RPMI7951 (cell line): ENCODE results near the gene TSPAN15. TPM values are rescaled to one million over a fixed set of nuclear protein-coding genes. Genes with fewer than 3 reads are reported as not detected.
"Not testable (repeated sequence)": the region's sequence is repeated elsewhere in the genome, so short reads cannot be mapped to it uniquely, and the experiment has no call there.

Source experiments
- DNase-seq: peaks from one replicate; pipeline ENCODE4 v3.0.0-alpha.2; 2012; ENCODE audit warnings: low read depth
- total RNA-seq: library from RNA; depleted of rRNA; stranded (reverse); fragments of >200 nt; shearing (Covaris generic); gene quantifications from 2 replicates; pipeline ENCODE4 v1.2.3, GENCODE V29; 2014

Gene TSPAN15
- total RNA-seq, 1 experiment from 2014 or later: 23.1 TPM

DNA sequence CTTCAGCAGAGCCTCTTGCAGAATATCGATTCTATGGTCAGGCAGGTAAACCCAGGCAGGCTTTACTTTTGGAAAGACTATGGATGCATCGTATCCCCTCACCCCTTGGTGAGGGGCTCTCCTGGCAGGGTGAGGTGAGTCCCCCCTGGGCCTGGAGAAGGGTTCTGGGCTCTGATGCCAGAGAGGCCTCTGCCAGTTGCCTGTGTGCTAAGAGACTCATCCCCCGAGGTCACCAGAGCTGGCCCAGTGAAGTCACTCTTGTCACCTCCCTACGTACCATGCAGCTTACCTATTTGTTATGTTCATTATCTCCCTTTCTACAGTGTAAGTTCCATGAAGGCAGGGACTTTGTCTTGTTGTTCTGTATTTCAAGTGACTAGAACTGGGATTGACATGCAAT is 51.3 kb downstream of the TSPAN15 start:
- no peak for DNase-seq

DNA sequence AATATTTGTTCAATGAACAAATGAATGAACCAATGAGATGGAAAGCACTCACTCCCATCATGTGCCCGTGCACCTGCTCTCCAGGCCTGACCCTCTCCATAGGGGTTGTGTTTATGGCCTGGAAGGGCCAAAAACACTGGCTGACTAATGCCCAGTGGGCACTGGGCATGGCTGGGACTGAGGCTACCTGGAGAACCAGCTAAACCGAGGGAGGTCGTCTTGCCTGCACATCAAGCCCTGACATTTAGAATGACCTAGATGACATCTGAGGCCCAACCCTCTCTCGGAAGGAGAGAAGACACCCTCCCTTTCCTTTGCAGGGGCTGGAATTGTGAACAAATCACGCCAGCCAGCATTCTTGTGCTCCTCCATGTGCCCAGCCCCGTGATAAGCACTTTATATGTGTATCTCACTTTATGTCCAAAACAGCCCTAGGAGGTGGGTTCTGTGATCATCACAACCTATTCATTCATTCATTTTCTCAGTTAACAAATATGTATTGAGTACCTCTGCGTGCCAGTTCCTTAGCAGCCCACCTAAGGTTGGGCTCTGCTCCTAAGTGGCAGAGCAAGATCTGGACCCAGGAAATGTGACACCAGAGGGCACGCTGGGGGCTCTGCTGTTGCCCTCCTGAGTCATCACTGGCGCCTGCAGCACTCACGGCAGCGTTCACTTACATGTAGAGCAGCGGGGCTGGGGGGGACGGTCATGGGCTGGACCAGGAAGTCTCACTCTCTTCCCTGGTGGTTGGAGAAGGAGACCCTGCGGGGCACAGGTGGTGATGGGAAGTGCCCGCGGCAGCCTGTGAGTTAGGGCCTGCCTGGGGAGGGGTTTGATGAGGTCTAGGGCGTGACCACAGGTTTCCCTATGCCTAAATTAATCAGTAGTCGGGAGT is 52.0 kb downstream of the TSPAN15 start:
- no peak for DNase-seq

DNA sequence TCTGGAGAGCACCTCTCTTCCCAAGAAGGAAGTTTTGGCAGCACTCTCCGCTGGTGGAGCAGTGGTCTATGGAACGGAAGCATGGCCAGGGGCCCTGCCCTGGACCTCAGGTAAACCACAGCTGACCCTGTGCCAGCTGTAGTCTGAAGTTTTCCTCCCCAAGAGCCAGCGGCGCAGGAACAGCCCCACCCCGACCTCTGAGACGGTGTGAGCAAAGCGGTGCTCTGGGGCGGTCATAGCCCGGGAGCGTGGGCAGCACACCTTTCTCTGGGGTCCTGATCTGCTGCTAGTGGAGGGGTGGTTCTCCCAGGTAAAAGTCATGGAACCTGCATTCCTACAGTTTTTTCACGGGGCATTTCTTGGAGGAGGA is 52.6 kb downstream of the TSPAN15 start:
- no peak for DNase-seq

DNA sequence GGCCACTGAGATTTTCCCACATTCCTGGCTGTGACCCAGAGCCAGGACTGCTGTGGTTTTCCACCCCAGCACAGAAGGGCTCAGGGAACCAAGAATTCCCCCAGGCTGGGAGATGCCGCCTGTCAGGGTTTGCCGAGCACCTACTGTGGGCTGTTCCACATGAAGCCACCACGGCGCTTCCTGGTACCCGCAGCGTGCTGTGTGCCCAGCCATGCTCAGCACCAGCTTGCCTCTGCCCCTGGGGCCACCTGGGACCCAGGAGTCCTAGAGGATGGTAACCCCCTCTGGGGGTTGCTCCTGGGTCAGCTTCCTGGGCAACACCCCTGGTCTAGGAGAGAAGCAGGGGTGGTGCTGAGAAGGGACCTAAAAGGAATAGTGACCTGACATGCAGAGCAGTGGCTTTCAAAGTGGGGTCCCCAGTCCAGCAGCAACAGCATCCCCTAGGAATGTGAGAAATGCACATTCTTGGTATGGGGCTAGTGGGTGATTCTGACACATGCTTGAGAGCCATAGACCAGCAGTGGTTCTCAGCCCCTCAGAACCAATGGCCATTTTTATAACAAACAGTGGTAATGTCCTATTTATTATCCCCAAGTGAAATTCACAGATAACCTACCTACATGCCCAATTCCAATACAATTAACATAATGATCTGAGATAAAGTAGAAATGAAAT is 53.4 kb downstream of the TSPAN15 start:
- no peak for DNase-seq

DNA sequence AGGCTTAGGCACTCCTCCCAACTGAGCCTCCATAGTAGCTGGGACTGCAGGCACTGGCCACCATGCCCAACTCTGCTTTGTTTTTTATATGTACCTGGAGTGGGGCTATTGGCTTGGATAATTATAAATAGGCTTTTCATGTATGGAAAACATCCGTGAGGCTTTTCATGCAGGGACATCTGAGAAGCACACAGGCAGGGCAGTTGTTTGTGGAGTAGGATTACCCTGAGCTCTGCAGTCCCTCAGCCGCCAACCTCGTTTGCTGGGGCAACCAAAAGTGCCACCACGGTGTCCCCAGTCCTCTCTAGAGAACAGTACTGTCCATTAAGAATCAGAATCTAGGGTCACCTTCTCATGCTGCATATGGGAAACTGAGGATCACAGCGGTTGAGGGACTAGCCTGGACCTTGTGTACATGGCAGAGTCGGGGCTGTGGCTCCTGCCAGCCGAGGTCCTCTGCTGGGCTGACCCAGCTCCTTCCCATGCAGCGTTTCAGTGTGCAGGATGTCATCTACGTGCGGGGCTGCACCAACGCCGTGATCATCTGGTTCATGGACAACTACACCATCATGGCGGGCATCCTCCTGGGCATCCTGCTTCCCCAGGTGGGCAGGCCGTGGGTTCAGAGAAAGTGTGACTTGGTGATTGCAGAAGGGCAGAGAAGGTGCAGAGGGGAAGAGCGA is 54.5 kb downstream of the TSPAN15 start:
- DNase-seq: no peak

DNA sequence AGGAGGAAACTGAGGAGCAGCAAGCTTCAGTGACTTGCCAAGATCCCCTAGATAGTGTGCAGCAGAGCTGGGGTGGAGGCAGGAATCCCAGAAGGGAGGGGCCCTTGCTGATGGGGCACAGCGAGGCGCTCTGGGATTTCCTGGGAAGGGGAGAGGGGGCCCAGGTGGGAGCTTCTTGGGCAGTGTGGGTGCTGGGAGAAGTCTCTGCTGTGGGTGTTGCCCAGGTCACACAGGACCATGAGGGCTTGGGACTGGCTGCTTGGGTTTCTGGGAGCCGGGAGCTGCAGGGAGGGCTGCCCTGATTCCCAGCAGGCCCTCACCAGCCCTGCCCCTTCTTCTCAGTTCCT is 55.2 kb downstream of the TSPAN15 start:
- no peak for DNase-seq

DNA sequence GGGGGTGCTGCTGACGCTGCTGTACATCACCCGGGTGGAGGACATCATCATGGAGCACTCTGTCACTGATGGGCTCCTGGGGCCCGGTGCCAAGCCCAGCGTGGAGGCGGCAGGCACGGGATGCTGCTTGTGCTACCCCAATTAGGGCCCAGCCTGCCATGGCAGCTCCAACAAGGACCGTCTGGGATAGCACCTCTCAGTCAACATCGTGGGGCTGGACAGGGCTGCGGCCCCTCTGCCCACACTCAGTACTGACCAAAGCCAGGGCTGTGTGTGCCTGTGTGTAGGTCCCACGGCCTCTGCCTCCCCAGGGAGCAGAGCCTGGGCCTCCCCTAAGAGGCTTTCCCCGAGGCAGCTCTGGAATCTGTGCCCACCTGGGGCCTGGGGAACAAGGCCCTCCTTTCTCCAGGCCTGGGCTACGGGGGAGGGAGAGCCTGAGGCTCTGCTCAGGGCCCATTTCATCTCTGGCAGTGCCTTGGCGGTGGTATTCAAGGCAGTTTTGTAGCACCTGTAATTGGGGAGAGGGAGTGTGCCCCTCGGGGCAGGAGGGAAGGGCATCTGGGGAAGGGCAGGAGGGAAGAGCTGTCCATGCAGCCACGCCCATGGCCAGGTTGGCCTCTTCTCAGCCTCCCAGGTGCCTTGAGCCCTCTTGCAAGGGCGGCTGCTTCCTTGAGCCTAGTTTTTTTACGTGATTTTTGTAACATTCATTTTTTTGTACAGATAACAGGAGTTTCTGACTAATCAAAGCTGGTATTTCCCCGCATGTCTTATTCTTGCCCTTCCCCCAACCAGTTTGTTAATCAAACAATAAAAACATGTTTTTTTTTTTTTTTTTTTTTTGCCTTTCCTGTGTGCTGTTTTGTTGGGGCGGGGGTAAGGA is 55.8 kb downstream of the TSPAN15 start:
- DNase-seq: no peak

DNA sequence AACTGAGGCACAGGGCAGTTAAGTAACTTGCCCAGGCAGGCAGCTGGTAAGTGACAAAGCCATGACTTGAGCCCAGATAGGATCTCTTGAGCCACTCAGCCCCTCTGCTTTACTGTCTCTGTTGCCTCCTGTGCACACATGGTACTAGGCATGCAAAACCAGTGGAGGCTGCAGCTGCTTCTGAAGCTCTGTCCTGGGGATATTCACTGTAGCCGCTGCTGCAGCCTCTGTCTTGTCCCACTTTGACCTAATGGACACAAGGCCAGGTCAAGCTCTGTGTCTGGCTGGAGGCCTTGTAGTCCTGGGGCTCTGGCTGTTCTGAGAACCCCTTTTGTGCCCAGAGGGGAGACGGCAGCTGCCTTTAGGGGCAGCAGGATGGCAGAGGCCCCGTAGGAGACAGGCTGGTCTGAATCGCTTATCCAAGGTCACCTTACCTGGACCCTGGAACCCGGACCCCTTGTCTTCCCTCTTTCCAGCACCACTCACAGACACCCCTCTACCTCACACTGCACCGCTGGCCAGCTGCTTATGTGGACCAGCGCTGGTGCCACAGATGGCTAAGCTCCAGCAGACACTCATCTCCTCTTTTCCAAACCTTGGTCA is 57.6 kb downstream of the TSPAN15 start:
- DNase-seq: no peak

DNA sequence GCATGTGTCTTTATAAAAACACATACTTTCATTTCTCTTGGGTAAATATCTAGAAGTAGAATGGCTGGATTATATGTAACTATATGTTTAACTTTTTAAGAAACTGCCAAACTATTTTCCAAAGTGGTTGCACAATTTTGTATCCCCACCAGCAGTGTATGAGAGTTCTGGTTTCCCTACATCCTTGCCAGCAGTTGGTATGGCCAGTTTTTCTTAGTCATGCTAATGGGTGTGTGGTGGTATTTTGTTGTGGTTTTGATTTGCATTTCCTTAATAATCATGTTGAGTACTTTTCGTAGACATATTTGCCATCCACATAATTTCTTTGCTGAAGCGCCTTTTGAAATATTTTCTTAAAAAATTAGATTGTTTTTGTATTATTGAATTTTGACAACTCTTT is 61.6 kb downstream of the TSPAN15 start:
- DNase-seq: no peak

DNA sequence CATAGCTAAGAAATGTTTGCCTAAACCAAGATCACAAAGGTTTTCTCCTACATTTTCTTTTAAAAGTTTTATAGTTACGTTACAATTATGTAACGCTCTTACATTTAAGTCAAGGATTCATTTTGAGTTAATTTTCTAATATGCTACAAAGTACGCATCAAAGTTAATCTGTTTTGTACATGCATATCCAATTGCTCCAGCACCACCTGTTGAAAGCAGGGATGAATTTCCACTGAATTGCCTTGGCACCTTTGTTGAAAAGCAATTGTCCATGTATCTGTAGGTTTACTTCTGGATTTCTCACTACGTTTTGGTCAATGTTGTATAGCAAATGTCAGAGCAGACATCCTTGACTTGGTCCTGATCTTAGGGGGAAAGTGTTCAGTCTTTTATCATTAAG is 62.4 kb downstream of the TSPAN15 start:
- DNase-seq: no peak

DNA sequence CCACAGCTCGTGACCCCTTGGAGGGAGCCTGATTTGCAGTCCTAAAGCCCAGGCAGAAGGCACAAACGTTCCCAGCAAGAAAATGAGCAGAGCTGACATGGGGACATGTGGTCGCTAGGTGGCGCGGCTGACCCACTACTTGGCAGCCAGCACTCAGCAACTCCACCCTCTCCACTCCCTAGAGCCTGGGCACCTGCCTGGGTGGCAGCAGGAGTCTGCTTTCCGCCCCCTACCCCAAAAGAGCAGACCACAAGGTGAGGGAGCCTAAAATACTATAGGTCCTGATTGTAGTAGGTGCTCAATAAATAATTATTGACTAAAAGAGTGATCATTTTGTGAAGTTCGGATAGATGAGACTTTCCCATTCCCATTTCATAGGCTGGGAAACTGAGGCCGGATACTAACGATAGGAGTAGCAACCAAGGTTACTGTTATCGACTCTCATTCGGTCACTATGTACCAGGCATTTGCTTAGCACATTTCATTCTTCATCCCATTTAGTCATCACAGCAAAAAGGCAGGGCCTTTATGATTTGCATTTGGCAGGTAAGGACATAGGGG is 64.5 kb downstream of the TSPAN15 start:
- peak; percentile 45 for DNase-seq

DNA sequence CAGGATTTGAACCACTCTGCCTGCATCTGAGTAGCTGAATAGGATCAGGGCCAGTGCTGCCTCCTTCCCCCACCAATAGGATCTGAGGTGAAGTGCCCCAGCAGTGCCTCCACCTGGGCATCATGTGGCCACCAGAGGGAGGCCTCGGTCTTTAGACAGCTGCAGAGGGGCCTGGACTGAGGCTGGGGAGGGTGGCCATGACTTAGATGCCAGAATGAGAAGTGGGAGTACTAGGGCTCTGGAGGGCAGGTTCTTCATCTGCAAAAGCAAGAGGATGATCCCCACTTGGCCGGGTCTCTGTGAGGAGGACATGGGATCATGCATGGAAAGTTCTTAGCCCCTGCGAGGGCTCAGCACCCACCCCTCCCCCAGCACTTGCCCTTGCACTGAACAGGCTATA is 65.1 kb downstream of the TSPAN15 start:
- DNase-seq: no peak

DNA sequence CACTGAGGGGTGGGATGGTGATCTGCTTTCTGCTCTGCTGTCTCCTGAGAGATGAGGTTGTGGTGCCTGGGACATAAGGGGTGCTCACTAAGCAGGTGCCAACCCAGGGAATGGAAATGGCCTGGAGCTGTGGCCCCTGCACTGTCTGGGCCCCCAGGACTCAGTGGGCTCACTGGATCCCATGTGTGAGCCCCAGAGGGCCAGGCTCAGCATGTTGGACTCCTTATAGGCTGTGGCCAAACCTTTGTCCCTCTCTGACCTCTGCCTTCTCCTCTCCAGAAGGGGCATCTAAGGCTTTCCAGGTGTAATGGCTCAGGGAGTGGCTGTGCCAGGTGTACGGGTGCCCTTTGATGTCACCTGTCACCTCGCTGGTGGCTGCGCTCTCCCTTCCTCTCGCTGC is 65.5 kb downstream of the TSPAN15 start:
- DNase-seq: no peak

DNA sequence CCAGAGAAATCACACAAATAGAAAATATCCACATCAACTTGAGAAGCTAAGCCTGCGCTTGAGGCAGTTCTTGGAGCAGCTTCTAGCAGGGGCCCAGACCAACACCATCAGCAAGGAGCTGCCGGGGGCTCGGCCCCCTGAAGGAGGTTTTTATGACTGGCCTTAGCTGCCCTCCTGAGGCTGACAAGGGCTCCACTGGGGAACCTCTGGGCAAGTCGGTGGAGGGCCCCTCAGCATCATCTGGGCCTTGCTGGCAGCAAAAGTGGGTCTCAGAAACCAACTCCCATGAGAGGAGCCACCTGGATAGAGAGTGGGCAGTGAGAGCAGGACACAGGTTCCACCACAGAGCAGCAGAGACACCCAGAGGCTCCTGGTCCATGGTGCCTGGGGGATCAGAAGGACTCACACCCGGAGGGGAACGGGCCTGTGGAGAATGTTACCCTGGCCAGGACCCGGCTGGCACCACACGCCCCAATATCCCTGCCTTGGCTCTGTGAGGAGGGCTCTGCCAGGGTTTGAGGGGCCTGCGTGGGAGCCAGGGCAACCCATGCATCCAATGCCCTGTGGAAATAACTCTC is 66.1 kb downstream of the TSPAN15 start:
- DNase-seq: no peak

DNA sequence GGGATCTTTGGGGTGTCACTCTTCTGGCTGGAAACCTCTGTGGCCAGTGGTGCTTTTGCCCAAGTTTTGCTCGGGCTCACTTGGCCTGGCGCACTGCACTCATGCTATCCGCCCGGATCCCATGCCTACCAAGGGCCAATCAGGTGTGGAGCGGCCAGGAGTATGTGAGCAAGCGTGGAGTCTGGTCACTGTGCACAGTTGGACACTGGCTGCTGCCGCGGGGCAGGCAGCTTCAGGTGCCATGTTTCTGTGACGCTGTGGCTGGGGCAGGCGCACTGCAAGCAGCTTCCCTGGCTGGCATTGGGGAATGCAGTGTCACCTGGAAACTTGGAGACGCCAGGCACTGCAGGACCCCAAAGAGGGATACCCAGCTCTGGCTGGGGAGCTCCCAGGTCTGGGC is 76.7 kb downstream of the TSPAN15 start:
- DNase-seq: no peak

DNA sequence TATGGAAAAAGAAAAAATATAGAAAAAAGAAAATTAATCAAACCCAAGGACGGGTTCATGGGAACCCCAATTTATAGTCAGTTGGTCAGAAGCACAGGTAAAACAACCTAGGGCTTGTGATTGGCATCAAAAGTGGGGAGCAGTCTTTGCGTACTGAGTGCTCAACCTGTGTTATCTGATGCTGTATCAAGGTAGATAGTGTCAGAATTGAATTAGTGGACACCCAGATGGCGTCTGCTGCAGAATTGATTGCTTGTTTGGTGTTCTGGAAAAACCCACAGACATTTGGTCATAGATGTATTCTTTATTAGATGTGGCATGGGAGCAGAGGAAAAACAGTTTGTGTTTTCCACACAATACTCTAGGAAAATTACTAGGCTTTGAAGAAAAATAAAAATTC is 82.4 kb downstream of the TSPAN15 start:
- no peak for DNase-seq

DNA sequence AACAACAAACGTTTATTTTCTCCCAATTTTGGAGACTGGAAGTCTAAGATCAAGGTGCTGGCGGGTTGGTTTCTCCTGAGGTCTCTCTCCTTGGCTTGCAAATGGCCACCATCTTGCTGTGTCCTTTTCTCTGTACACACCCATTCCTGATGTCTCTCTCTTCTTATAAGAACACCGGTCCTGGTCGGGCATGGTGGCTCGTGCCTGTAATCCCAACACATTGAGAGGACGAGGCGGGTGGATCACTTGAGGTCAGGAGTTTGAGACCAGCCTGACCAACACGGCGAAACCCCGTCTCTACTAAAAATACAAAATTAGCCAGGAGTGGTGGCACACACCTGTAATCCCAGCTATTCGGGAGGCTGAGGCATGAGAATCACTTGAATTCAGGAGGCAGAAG is 85.3 kb downstream of the TSPAN15 start:
- DNase-seq: not testable (repeated sequence)

DNA sequence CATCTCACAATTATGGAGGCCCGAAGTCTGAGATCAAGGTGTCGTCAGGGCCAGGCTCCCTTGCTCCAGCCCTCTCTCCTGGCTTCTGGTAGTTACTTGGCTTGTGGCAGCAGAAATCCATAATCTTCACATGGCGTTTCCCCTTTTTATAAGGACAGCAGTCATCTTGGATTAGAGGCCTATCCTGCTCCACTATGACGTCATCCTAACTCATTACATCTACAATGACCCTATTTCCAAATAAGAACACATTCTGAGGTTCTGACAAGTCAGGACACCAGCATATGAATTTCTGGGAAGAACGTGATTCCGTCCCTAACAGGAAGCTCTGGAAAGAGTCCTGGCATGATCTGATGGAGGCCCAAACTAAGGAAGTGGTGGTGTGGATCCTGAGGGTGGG is 86.2 kb downstream of the TSPAN15 start:
- DNase-seq: no peak

DNA sequence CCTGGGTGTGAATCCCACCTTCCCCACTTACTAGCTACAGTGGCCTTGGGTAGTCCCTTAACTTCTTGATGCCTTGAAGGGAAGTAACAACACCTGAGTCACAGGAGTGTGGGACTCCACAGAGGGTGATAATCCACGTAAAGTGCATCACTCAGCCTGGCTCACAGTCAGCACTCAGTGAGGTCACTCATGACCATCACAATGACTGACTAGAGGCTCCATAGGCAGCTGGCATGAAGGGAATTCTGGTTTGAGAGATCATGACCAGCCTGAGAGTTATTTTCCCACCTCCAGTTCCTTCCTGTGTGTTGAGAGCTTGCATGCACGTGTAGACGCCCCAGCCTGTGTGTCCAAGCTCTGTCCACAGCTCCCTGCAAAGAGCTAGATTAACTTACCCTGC is 87.2 kb downstream of the TSPAN15 start:
- DNase-seq: no peak

DNA sequence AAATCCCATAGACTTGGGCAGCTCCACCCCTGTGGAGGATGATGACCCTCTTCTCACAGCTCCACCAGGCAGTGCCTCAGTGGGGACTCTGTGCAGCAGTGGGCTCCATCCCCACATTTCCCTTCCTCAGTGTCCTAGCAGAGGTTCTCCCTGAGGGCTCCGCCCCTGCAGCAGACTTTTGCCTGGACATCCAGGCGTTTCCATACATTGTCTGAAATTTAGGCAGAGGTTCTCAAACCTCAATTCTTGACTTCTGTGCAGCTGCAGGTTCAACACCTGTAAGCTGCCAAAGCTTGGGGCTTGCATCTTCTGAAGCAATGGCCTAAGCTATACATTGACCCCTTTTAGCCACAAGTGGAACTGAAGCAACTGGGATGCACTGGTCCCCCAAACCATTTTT is 90.2 kb downstream of the TSPAN15 start:
- no peak for DNase-seq

DNA sequence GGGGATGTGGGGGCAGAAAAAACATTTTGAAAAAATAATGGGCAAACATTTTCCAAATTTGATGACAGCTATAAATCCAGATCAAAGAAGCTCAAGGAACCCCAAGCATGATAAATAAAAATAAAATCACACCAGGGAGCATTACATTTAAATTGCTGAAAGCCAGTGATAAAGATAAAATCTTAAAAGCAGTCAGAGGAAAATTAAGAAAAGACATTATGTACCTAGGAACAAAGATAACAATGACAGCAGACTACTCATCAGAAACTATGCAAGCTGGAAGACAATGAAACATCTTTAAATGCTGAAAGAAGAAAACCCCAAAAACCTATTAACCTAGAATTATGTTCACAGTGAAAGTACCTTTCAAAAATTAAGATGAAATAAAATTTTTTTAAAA is 98.7 kb downstream of the TSPAN15 start:
- DNase-seq: no peak
